GM12873 (cell line): ENCODE data around the gene LIX1L.
A peak's percentile ranks its signal among the peaks of the same experiment; 100 is the strongest.

ENCODE experiments used
- TF ChIP-seq, protein P1 (sequence below): IDR thresholded peaks from 2 replicates; pipeline ENCODE4 v1.5.1; 2012; ENCODE audit warnings: low read depth, mild to moderate bottlenecking, moderate library complexity, low read length, control low read depth; ENCODE audit not compliant: insufficient read depth; ENCODE audit errors: missing control alignments

LIX1L gene

DNA sequence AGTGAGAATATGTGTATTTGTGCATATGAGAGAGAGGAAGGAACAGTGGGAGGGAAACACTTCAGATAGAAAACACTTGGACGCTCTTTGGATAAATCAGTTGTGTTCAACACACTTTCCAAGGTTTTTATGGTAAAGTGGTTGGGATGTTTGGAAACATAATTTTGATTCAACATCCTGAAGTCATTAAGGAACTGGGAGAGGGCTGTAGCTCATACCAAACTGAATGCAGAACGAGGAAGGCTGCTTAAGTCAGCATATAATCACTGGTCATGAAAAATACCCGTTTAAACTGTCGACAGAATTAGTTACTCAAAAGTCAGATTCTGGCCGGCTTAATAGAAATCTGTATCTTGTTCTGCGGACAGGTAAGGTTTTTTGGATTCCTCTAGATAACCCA, 14.9 kb downstream of the LIX1L start:
- TF ChIP-seq, protein P1, sequence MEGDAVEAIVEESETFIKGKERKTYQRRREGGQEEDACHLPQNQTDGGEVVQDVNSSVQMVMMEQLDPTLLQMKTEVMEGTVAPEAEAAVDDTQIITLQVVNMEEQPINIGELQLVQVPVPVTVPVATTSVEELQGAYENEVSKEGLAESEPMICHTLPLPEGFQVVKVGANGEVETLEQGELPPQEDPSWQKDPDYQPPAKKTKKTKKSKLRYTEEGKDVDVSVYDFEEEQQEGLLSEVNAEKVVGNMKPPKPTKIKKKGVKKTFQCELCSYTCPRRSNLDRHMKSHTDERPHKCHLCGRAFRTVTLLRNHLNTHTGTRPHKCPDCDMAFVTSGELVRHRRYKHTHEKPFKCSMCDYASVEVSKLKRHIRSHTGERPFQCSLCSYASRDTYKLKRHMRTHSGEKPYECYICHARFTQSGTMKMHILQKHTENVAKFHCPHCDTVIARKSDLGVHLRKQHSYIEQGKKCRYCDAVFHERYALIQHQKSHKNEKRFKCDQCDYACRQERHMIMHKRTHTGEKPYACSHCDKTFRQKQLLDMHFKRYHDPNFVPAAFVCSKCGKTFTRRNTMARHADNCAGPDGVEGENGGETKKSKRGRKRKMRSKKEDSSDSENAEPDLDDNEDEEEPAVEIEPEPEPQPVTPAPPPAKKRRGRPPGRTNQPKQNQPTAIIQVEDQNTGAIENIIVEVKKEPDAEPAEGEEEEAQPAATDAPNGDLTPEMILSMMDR = no peak

DNA sequence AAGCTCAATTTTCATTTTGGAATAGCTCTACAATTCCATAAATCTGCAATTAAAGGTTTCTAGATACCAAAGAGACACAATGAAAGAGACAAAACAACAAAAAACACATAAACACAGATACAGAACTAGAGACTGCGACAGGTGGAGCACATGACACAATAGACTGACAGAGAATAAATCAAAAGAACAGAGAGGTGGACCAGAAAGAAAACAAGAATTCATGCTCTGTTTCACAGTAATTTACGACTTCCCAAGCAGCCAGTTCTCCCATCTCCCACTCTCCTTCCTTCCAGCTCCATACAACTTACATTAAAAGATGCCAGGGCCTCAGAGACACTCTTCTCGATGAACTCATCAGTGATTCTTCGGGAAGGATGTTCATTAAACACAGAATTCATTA, 15.4 kb downstream of the LIX1L start:
- TF ChIP-seq, protein P1 = no peak

DNA sequence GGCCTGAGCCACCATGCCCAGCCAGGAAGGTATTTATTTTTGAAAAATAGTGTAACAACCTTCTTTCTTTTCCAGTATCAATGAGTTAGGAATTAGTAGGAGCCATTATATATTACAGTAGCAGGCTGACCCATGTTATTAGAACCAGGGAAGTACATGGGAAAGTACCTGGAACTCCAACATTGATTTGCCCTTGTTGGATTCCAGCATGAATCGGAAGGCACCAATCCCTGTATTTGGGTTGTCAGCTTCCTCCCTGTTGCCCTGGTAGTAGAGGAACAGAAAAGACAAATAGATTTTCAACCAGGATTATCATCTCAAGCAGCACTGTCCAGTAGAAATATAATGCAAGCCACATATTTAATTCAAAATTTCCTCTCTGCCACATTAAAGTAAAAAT, 20.4 kb downstream of the LIX1L start:
- TF ChIP-seq, protein P1 = no peak

DNA sequence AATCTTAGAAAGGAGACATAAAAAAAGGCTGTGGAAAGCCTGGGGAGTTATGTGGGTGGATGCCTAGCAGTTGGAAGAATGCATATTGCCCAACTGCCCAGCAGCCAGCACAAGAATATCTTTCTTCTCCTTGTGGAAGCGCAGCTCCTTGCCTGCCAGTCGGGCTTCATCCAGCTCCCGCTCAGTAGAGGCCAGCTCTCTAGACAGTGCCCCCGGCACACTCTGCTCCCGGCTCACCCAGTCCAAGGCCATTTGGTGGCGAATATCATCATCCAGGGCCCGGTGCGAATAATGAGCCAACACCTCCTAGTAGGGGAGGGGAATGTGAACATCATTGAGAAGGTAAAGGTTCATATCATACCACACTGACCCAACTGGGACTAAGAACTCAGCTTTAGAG, 21.6 kb downstream of the LIX1L start:
- TF ChIP-seq, protein P1 = no peak

DNA sequence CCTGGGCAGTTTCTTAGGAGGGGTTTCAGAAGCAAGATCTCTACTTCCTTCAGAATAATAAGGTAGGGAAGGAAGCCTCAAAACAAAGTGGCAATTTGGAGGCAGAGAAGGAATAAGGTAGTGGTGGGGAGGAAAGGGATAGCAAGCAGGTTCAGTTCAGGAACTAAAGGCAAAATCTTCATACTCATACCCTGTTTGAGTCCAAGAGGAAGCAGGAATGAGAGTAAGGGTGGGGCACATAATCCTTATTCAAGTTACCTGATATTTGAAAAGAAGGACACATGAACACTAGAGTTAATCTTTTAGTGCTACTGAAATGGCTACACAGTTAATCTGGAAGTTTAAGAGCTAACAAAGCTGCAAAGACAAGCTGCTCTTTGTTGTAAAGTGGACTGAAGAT, 22.1 kb downstream of the LIX1L start:
- TF ChIP-seq, protein P1 = no peak

DNA sequence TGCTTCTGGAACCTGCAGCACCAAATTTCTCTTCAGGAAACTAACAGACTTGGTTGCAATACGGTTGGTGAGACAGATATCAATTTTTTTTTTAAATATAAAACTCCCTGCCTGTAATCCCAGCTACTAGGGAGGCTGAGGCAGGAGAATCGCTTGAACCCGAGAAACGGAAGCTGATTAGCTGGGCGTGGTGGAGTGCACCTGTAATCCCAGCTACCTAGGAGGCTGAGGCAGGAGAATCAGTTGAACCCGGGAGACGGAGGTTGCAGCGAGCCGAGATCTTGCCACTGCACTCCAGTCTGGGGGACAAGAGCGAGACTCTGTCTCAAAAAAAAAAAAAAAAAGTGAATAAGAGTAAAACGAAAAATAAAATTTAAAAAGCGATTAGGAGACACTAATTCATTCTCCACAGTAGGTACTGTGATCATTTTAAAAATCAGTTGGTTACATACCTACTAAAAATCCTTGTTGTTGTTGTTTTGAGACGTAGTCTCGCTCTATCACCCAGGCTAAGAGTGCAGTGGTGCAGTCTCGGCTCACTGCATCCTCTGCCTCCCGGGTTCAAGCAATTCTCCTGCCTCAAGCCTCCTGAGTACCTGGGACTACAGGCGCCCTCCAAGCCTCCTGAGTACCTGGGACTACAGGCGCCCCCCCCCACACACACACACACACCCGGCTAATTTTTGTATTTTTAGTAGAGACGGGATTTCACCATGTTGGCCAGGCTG, 29.7 kb downstream of the LIX1L start:
- TF ChIP-seq, protein P1 = no peak

DNA sequence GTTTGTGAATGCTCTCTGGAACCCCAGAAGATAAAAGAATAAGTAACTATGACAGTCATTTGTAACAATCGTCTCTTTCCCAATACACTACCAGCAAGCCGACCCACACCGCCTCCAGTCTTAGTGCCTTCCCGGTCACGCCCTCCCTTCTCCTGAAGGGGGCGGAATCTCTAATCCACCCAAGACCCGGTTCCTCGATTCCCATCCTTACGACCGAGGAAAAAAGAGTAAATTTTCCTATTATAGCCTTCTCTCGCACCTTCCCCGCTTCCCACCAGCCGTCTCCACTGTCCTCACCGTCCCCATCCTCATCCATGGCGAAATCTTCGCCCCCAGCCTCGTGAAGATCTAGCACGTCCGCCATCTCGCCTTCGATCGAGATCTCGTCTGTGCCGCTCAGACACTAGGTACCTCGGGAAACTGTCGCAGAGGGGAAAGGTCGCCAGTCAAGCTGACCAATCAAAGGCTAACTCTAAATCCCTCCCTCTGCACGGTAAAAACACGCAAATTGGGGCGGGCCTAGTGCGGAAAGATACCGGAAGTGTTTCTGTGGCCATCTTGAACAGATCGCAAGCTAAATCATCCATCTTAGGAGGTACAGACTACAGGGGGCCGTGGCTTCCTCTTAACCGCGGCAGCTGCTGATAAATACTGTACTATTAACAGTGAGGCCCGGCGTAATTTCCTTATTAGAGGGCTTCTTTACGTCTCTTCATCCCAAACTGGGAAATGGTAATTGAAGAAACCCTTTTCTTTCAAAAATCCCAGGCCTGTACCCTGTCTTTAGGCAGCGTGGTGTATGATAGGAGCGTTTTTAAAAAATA, 30.5 kb downstream of the LIX1L start, which contains the start of gene RBM8A:
Gene RBM8A (minus strand): TSS at position 422 of the 824 bp plus-strand sequence. CDS start 58 bp downstream, at position 364.
- TF ChIP-seq, protein P1 = peak; percentile 68
